Neutrophil (primary cell): Measurements from ENCODE around the gene IRF8.

Source experiments
- H3K27ac ChIP-seq: fragments of 200-600 bp; sonication (generic); 2 replicates; pipeline ENCODE4 v1.5.1; 2016; ENCODE audit warnings: mild to moderate bottlenecking, moderate library complexity
- H3K27me3 ChIP-seq: fragments of 200-600 bp; sonication (generic); 2 replicates; pipeline ENCODE4 v1.6.0; 2016; ENCODE audit warnings: mild to moderate bottlenecking
- H3K36me3 ChIP-seq: fragments of 200-600 bp; sonication (generic); 2 replicates; pipeline ENCODE4 v1.5.1; 2017
- H3K4me1 ChIP-seq, 2 experiments: fragments of 200-600 bp in 1 of 2; sonication (generic) in 1 of 2; 1 replicate in 1 of 2; 2 replicates in 1 of 2; pipeline versions ENCODE4 v1.5.1 to v1.6.1; 2013 to 2016; ENCODE audit warnings: low read depth in 1 of 2, low read length in 1 of 2, mild to moderate bottlenecking in 1 of 2, moderate library complexity in 1 of 2; ENCODE audit not compliant: control insufficient read depth in 1 of 2, insufficient read depth in 1 of 2
- H3K4me3 ChIP-seq, 2 experiments: fragments of 200-600 bp in 1 of 2; sonication (generic) in 1 of 2; 1 replicate in 1 of 2; 2 replicates in 1 of 2; pipeline ENCODE4 v1.5.1; 2013 to 2016; ENCODE audit warnings: low read depth in 1 of 2, low read length in 1 of 2, mild to moderate bottlenecking in 1 of 2, moderate library complexity in 1 of 2
- H3K9me3 ChIP-seq: fragments of 200-600 bp; sonication (generic); 2 replicates; pipeline ENCODE4 v1.5.1; 2016
- CTCF ChIP-seq: fragments of 200-600 bp; sonication (generic); IDR thresholded peaks from 2 replicates; pipeline ENCODE4 v1.5.1; 2016; ENCODE audit warnings: antibody characterized with exemption

Gene IRF8

GRCh38 chr16:85917012-85917411, 18.1 kb downstream of the IRF8 start:
- no peak for TF ChIP-seq CTCF
- no peaks in the 10 kb centered on the region for H3K36me3 ChIP-seq
- H3K27ac ChIP-seq: no peak overlapping the region
- no peaks in the 10 kb centered on the region for H3K9me3 ChIP-seq
- H3K4me1 ChIP-seq: peaks cover 6 to 22% of the 10 kb centered on the region in 2 experiments
- H3K4me3 ChIP-seq: no peak overlapping the region
- peaks cover 40% of the 10 kb centered on the region for H3K27me3 ChIP-seq

- Histone ChIP-seq H3K4me3 (no peak overlapping the region), H3K27ac (no peak overlapping the region), H3K4me1 (peaks cover 0 to 13% of the 10 kb centered on the region in 2 experiments), H3K9me3 (no peaks in the 10 kb centered on the region), H3K27me3 (peaks cover 34% of the 10 kb centered on the region), H3K36me3 (no peaks in the 10 kb centered on the region)
- TF ChIP-seq CTCF: no peak
These were observed 19.0 kb downstream of the IRF8 start for GRCh38 chr16:85917959-85918358.

GRCh38 chr16:85918436-85918835, 19.5 kb downstream of the IRF8 start:
- Histone ChIP-seq H3K27me3 (peaks cover 29% of the 10 kb centered on the region), H3K27ac (no peak overlapping the region), H3K36me3 (no peaks in the 10 kb centered on the region), H3K9me3 (no peaks in the 10 kb centered on the region), H3K4me1 (peaks cover 0 to 10% of the 10 kb centered on the region in 2 experiments), H3K4me3 (no peak overlapping the region)
- TF ChIP-seq CTCF: no peak

- H3K4me3 ChIP-seq: no peak overlapping the region
- no peak for TF ChIP-seq CTCF
- H3K4me1 ChIP-seq: no peaks in the 10 kb centered on the region
- peaks cover 18% of the 10 kb centered on the region for H3K27me3 ChIP-seq
- H3K9me3 ChIP-seq: no peaks in the 10 kb centered on the region
- no peak overlapping the region for H3K27ac ChIP-seq
- H3K36me3 ChIP-seq: no peaks in the 10 kb centered on the region
These were observed 20.6 kb downstream of the IRF8 start for GRCh38 chr16:85919271-85920267.

- no peak overlapping the region for H3K27ac ChIP-seq
- peaks cover 7% of the 10 kb centered on the region for H3K27me3 ChIP-seq
- TF ChIP-seq CTCF: no peak
- no peak overlapping the region for H3K4me3 ChIP-seq
- no peaks in the 10 kb centered on the region for H3K36me3 ChIP-seq
- H3K4me1 ChIP-seq: no peaks in the 10 kb centered on the region
- H3K9me3 ChIP-seq: no peaks in the 10 kb centered on the region
These were observed 22.1 kb downstream of the IRF8 start for GRCh38 chr16:85921026-85921425.
